H1 (cell line): ENCODE measurements around the gene MTCL3.

Source experiments
- CTCF ChIA-PET: fragments of 300-600 bp; sonication (Branson Sonifier 250); formaldehyde crosslinking; loops from one replicate; lab custom pipeline; 2021; ENCODE audit not compliant: partially characterized antibody; lab: Charles Lee
- POLR2A ChIA-PET: fragments of 300-600 bp; sonication (Branson Sonifier 250); formaldehyde crosslinking; loops from one replicate; lab custom pipeline; 2021; ENCODE audit warnings: inconsistent platforms; ENCODE audit not compliant: partially characterized antibody; lab: Charles Lee
- DNase-seq, 2 experiments: peaks; one replicate each; pipeline versions ENCODE4 v3.0.0 to v3.0.0-alpha.2; 2010 to 2022; ENCODE audit warnings: low spot score in 2 of 2, low read depth in 1 of 2, mixed read lengths in 1 of 2
- FAIRE-seq: peaks from 2 replicates; lab custom pipeline; 2011; peaks lifted over from hg19 to GRCh38; lab: Jason Lieb, UNC
- H2AFZ ChIP-seq: 2 replicates; pipeline ENCODE4 v1.8.1; 2012; ENCODE audit warnings: low read length, inconsistent platforms
- H2AK5ac ChIP-seq: 2 replicates; pipeline ENCODE4 v1.6.1; 2013; ENCODE audit warnings: low read depth, low read length
- H2BK120ac ChIP-seq: replicated peaks from 2 replicates; pipeline ENCODE3; 2013; ENCODE audit warnings: low read depth, low read length, inconsistent platforms
- H2BK12ac ChIP-seq: 2 replicates; pipeline ENCODE4 v1.6.1; 2013; ENCODE audit warnings: low read depth, low read length
- H2BK15ac ChIP-seq: 2 replicates; pipeline ENCODE4 v1.6.1; 2013; ENCODE audit warnings: low read length
- H2BK20ac ChIP-seq: 2 replicates; pipeline ENCODE4 v1.6.1; 2013; ENCODE audit warnings: low read length
- H2BK5ac ChIP-seq: 2 replicates; pipeline ENCODE4 v1.6.1; 2013; ENCODE audit warnings: low read depth, low read length
- H3K14ac ChIP-seq: 2 replicates; pipeline ENCODE4 v1.6.1; 2013; ENCODE audit warnings: inconsistent platforms; ENCODE audit not compliant: insufficient read length
- H3K18ac ChIP-seq: 2 replicates; pipeline ENCODE4 v1.6.1; 2013; ENCODE audit warnings: low read length; ENCODE audit errors: extremely low read depth
- H3K23ac ChIP-seq: 2 replicates; pipeline ENCODE4 v1.6.1; 2013; ENCODE audit warnings: inconsistent platforms; ENCODE audit not compliant: insufficient read length
- H3K23me2 ChIP-seq: 2 replicates; pipeline ENCODE4 v1.6.1; 2013; ENCODE audit warnings: low read depth, low read length
- H3K27ac ChIP-seq: 2 replicates; pipeline ENCODE4 v1.6.1; 2011; ENCODE audit warnings: low read depth, low read length, inconsistent platforms
- H3K27me3 ChIP-seq, 4 experiments: replicated peaks in 1 of 4; 1 replicate in 1 of 4; 2 replicates in 3 of 4; pipeline versions ENCODE4 v1.6.1 to v1.8.1; 2011 to 2013; ENCODE audit warnings: low read length in 3 of 4, mild to moderate bottlenecking in 3 of 4, inconsistent platforms in 2 of 4, mixed read lengths in 2 of 4, moderate library complexity in 1 of 4; ENCODE audit not compliant: control insufficient read depth in 3 of 4, insufficient read depth in 3 of 4; ENCODE audit errors: extremely low read depth in 1 of 4
- H3K36me3 ChIP-seq, 4 experiments: 2 replicates each; pipeline versions ENCODE4 v1.6.1 to v1.8.1; 2011 to 2013; ENCODE audit warnings: mild to moderate bottlenecking in 4 of 4, low read length in 3 of 4, moderate library complexity in 2 of 4, control low read depth in 1 of 4, inconsistent platforms in 1 of 4; ENCODE audit not compliant: insufficient read depth in 4 of 4, control insufficient read depth in 2 of 4
- H3K4ac ChIP-seq: replicated peaks from 2 replicates; pipeline ENCODE3; 2013; ENCODE audit warnings: low read length, low read depth, mixed read lengths, inconsistent platforms; ENCODE audit not compliant: insufficient read length
- H3K4me1 ChIP-seq, 4 experiments: replicated peaks in 1 of 4; 1 replicate in 1 of 4; 2 replicates in 3 of 4; pipeline versions ENCODE4 v1.6.1 to v1.8.1; 2011 to 2013; ENCODE audit warnings: low read length in 3 of 4, inconsistent platforms in 2 of 4, mixed read lengths in 1 of 4; ENCODE audit not compliant: insufficient read depth in 4 of 4, control insufficient read depth in 3 of 4
- H3K4me2 ChIP-seq, 2 experiments: 2 replicates each; pipeline versions ENCODE4 v1.6.1 to v1.8.1; 2011 to 2013; ENCODE audit warnings: low read depth in 2 of 2, low read length in 2 of 2, control low read depth in 1 of 2, inconsistent platforms in 1 of 2, mild to moderate bottlenecking in 1 of 2; ENCODE audit not compliant: insufficient read depth in 1 of 2
- H3K4me3 ChIP-seq, 4 experiments: fragments of 200-600, 300-600 bp in 1 of 4; sonication (generic), shearing (Covaris generic), sonication (Bioruptor Twin) in 1 of 4; 2 replicates each; pipeline versions ENCODE4 v1.5.1 to v1.8.1; 2011 to 2016; ENCODE audit warnings: low read length in 4 of 4, low read depth in 3 of 4, control low read depth in 2 of 4, inconsistent platforms in 2 of 4, mild to moderate bottlenecking in 2 of 4, mixed read lengths in 1 of 4, moderate library complexity in 1 of 4; ENCODE audit not compliant: insufficient read depth in 2 of 4; ENCODE audit errors: extremely low read depth in 1 of 4
- H3K56ac ChIP-seq: replicated peaks from 2 replicates; pipeline ENCODE3; 2013; ENCODE audit warnings: low read depth, mild to moderate bottlenecking, mixed read lengths, low read length, inconsistent platforms; ENCODE audit not compliant: insufficient read length
- H3K79me1 ChIP-seq: 2 replicates; pipeline ENCODE4 v1.6.1; 2013; ENCODE audit warnings: low read depth, low read length, control low read depth
- H3K79me2 ChIP-seq, 2 experiments: 2 replicates each; pipeline versions ENCODE4 v1.6.1 to v1.8.1; 2012 to 2013; ENCODE audit warnings: low read length in 2 of 2, mild to moderate bottlenecking in 2 of 2, inconsistent platforms in 1 of 2; ENCODE audit not compliant: insufficient read depth in 2 of 2, control insufficient read depth in 1 of 2
- H3K9ac ChIP-seq, 4 experiments: replicated peaks in 1 of 4; 1 replicate in 1 of 4; 2 replicates in 3 of 4; pipeline versions ENCODE4 v1.6.1 to v1.8.1; 2011 to 2013; ENCODE audit warnings: low read depth in 3 of 4, low read length in 3 of 4, control low read depth in 2 of 4, mild to moderate bottlenecking in 2 of 4, moderate library complexity in 2 of 4, inconsistent platforms in 1 of 4; ENCODE audit errors: extremely low read depth in 1 of 4
- H3K9me3 ChIP-seq, 2 experiments: 2 replicates each; pipeline versions ENCODE4 v1.6.1 to v1.8.1; 2012 to 2013; ENCODE audit warnings: mild to moderate bottlenecking in 2 of 2, moderate library complexity in 2 of 2, control low read depth in 1 of 2, inconsistent platforms in 1 of 2, low read depth in 1 of 2, low read length in 1 of 2, mixed read lengths in 1 of 2; ENCODE audit not compliant: insufficient read depth in 2 of 2
- H4K20me1 ChIP-seq, 2 experiments: replicated peaks in 1 of 2; 2 replicates each; pipeline versions ENCODE3 to v1.8.1; 2011 to 2013; ENCODE audit warnings: inconsistent platforms in 2 of 2, low read length in 2 of 2, mild to moderate bottlenecking in 1 of 2; ENCODE audit not compliant: insufficient read depth in 2 of 2, control insufficient read depth in 1 of 2
- H4K5ac ChIP-seq: 2 replicates; pipeline ENCODE4 v1.6.1; 2013; ENCODE audit warnings: low read length, low read depth, mixed read lengths, inconsistent platforms; ENCODE audit not compliant: insufficient read length
- H4K8ac ChIP-seq: 2 replicates; pipeline ENCODE4 v1.8.0; 2013; ENCODE audit warnings: mild to moderate bottlenecking, moderate library complexity, low read length, inconsistent platforms; ENCODE audit not compliant: insufficient read depth; ENCODE audit errors: extremely low read depth
- H4K91ac ChIP-seq: replicated peaks from 2 replicates; pipeline ENCODE3; 2013; ENCODE audit warnings: low read length, mixed read lengths, inconsistent platforms; ENCODE audit not compliant: insufficient read length
- ATF3 ChIP-seq: IDR thresholded peaks from 2 replicates; pipeline ENCODE4 v1.6.1; 2011; ENCODE audit warnings: low read depth, mild to moderate bottlenecking, low read length; ENCODE audit not compliant: insufficient read depth
- TAF7 ChIP-seq: optimal IDR thresholded peaks from 2 replicates; pipeline ENCODE3; 2011; ENCODE audit warnings: low read depth, mild to moderate bottlenecking, inconsistent platforms, low read length, moderate library complexity, borderline replicate concordance
- WGBS, 2 experiments: shearing (Covaris generic) in 1 of 2; methylation state at CpG; one replicate each; pipeline versions ENCODE4 v1.1.6 to v1.1.7; 2013 to 2015; ENCODE audit warnings: low lambda C conversion rate in 2 of 2, mixed read lengths in 2 of 2, inconsistent platforms in 1 of 2, low coverage in 1 of 2, missing lambda C conversion rate in 1 of 2; ENCODE audit not compliant: insufficient replicate concordance in 2 of 2, insufficient coverage in 1 of 2, insufficient read length in 1 of 2; ENCODE audit errors: extremely low coverage in 1 of 2, missing lambda C conversion rate in 1 of 2; 5-methylcytosine and 5-hydroxymethylcytosine counted together

The MTCL3 gene

GRCh38 chr6:127484212-127484863 lies 34.8 kb downstream of the MTCL3 start:
- Histone ChIP-seq H3K18ac (peak overlapping the region; percentile 56), H2BK20ac (peak overlapping the region; percentile 77; the same call in 1 of the 2 replicates), H2BK5ac (peak overlapping the region; percentile 96; the same call in 1 of the 2 replicates), H3K4ac (peak overlapping the region; percentile 25), H2BK15ac (no peak overlapping the region), H3K4me1 (peaks cover 0 to 31% (median 16%) of the 10 kb centered on the region in 4 experiments), H3K27me3 (no peaks in the 10 kb centered on the region), H3K23me2 (no peaks in the 10 kb centered on the region), H3K36me3 (peaks cover 0 to 6% (median 2%) of the 10 kb centered on the region in 4 experiments; a peak in 4 of 8 replicates), H3K4me3 (peak overlapping the region in 1 of 4 experiments; percentile 44; a peak in 1 of 8 replicates), H3K9ac (0 out of 7 replicates have a peak overlapping the region, but pooled peaks of 1 of the 4 experiments have one; percentile 45), H3K14ac (no peak overlapping the region), H3K79me1 (no peaks in the 10 kb centered on the region), H2BK12ac (peak overlapping the region; percentile 88; the same call in 1 of the 2 replicates), H2AFZ (no peak overlapping the region), H3K27ac (peak overlapping the region; percentile 90), H3K4me2 (peak overlapping the region; percentile 62 to 80; a peak in 2 of 4 replicates), H2BK120ac (peak overlapping the region; percentile 63), H3K23ac (no peak overlapping the region), H4K20me1 (no peaks in the 10 kb centered on the region), H3K79me2 (no peaks in the 10 kb centered on the region), H4K91ac (peak overlapping the region; percentile 34), H4K8ac (no peak overlapping the region), H3K56ac (peak overlapping the region; percentile 13), H3K9me3 (no peaks in the 10 kb centered on the region), H4K5ac (peak overlapping the region; percentile 92), H2AK5ac (peak overlapping the region; percentile 69; the same call in 1 of the 2 replicates)
- FAIRE-seq = peak; percentile 48
- ChIA-PET POLR2A (interaction anchor here (0.7 to 3.9 kb wide), 8 partner anchors 8 to 35 kb away, joined by 3 to 34 read pairs (median 6); partner anchors contain the start of gene MTCL3), CTCF (interaction anchor here (0.9 to 4.1 kb wide), 8 partner anchors 10 to 62 kb away, joined by 3 to 31 read pairs (median 4); partner anchors contain the start of gene MTCL3)
- DNase-seq = no peak
- TF ChIP-seq ATF3 (no peak), TAF7 (peak; percentile 23)
- WGBS, 2 experiments = 43% methylated on average over 3 of the region's 3 CpGs; no CpG with 5 or more reads in 1 of the 2 experiments
